HG03103 (cell line): ENCODE results near the gene VDAC1.

ENCODE experiments used
- ATAC-seq: cut with Tn5 transposase; IDR thresholded peaks from one replicate; pipeline ENCODE4 v1.9.1; 2021; ENCODE audit warnings: low read depth; ENCODE audit not compliant: unreplicated experiment

The VDAC1 gene

DNA sequence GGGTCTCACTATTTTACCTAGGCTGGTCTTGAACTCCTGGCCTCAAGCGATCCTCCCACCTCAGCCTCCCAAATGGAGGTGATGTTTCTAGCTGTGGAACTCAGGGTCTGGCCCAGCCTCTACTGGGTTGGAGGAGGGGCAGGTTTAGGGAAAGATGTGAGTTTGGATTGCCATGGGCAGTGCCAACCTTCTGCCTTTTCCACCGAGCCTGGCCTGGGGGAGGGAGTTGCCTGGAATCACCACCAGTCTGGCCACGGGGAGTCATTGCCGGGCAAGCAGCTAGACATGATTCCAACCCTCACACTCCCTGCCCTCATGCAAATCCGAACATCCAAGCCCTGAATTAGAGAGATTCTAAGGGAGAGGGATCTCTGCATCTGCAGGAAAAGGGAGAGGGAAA is 21.0 kb upstream of the VDAC1 start:
- no peak for ATAC-seq

DNA sequence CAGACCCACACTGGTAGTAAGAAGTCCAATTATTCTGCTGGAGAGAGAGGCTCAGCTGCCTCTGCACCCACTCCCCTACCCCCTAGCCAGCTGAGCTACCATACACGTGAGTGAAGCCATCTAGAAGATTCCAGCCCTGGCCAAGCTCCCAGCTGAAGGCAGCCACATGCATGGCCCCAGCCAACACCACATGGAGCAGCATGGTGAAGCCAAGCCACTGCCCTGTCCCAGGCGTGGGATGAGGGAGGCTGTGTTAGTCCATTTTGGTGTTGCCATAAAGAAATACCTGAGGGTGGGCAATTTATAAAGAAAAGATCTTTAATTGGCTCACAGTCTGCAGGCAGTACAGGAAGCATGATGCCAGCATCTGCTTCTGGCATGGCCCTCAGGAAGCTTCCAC is 20.0 kb upstream of the VDAC1 start:
- ATAC-seq, result no peak

DNA sequence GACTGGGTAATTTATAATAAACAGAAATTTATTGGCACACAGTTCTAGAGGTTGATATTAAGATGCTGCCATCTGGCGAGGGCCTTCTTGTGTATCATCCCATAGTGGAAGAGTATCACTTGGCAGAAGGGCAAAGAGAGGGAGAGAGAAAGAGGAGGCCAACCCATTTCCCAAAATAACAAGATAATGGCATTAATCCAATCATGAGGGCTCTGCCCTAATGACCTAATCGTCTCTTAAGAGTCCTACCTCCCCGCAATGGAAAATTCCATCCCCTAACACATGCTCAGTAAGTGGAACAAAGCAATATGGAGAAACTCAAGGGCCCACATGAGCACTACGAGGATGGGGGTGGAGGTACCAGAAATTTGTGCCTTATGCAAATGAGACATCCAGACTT is 17.6 kb upstream of the VDAC1 start:
- ATAC-seq, result no peak

DNA sequence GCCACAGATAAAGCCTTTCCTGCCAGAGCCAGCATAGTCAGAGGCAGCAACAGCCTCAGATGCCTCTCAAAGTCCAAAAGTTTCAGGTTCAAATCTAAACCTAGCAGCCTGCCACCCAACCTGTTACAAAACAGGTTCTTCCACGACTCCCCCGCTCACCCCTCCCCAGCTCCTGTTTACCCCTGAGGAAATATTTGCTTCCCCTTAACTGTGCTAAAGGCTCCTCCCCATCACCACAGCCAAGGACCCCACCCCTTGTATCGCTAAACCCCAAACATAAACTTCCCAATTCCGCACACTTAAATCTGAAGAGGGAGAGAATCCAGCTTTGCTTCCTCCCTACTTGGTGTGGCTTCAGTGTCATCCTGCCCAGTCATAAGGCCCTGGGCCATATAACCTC is 15.4 kb upstream of the VDAC1 start:
- ATAC-seq, result no peak

GRCh38 chr5:134019636-134020035 is 14.9 kb upstream of the VDAC1 start:
- ATAC-seq, result no peak

DNA sequence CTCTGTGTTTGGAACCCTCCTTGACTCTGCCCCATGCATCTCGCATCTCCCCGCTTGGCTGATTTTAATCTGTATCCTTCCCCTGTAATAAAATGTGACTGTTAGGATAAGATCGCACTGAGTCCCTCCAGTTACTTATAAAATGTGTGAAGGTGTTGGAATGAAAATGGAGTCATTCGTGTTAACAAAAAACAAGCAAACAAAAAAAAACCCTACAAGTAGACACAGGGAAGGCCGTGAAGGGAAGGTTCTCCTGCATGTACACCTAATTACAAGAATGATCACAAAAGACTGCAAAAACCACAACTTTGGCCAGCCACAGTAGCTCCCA is 14.2 kb upstream of the VDAC1 start:
- ATAC-seq, result no peak

- ATAC-seq, result no peak
Measured at GRCh38 chr5:134018154-134018985, 13.6 kb upstream of the VDAC1 start.

DNA sequence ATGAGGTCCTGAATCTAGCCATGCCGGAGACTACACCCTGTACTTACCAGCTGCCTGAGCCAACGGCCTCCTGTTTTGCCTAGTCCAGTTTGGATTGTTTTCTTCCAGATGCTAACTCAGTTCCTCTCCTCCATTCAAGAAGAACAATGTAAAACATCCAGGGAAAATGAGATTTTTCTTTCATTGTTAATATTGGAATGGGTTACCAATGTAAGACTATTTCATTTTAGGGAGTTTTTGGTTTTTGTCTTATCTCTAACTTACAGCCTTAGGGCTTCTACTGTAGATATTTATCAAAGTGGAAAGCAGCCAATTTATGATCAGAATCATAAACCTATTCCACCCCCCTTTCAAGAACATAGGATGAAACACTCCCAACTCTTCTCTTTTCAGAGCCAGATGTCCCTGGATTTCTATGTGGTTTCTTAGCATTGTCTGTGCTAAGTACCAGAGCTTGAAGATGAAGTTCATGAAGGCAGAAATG is 3.5 kb upstream of the VDAC1 start:
- no peak for ATAC-seq

DNA sequence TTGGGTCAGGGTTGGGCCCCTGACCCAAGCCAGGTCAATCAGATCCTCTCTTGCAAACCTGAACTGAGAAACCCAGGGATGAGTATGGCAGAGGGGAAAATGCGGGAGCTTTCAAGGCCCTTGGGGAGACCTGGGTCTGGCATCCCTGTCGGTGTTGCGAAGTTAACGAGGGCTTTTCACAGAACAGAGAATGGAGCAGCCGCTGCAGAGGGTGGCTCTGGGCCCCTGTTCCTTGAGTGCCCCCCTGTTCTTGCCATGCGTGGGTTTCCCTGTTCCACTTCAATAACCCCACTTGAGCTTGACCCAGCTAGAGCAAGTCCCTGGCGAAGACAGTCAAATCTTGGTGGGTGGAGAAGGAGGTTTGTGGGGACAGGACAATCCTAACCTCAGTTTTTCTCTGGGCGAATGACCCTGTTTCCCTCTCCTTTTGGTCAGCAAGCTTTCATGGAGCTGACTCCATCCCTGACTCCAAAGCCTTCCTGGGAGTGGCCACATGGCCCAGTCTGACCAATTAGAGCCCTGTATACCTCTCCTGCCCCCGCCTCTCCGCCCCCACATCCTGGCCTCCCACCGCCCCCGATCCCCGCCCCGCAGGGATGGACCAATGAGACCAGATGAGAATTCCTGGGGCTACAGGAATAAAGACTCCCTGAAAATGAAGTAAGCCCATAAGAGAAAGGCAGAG is 2.9 kb upstream of the VDAC1 start:
- no peak for ATAC-seq

DNA sequence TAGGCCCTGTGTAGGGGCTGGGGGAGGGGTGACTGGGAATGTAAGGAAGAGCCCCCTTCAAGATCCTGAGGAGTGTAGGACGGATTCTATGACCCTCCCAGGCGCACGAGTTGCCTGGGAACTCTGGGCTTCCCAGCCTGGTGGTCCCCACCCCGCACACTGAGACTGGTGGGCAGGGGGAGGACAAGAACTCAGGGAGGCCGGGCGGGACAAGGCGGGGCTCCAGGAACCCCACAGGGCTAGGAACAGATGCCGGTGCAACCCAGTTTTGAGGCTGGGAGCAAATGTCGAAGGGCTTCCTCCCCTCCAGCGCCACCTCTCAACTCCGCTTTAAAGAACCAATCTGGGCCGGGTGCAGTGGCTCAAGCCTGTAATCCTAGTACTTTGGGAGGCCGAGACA is 1.3 kb upstream of the VDAC1 start:
- no peak for ATAC-seq

DNA sequence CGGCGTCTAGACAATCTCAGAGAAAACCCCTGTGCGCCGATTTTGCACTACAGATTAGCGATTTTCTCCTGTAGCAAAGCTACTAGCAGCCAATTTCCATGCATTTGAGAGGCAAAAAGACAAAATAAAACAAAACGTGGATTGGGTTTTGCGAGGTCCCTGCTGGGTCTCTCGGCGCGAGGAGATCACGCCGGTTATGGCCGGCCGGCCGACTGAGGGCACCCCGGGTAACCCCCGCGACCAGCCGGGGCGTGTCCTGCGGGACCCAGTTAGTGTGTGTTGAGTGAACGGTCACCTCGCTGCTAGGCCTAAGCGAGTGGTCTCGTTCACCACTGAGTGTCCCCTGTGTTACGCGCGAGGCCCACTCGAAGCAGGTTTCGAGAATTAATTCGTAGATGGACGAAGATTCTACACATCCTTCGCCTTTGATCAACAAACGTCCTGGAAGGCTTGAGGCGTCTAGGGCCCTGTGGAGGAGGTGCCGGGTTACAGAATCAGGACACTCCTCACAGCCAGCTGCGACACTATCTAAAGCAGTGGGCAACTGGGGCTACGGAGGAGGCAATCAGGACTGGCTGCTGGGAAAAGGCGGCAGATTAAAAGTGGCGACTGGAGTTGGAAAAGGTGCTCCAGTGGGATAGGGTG is 764 bp upstream of the VDAC1 start:
- no peak for ATAC-seq

GRCh38 chr5:134003817-134004625 is 754 bp downstream of the VDAC1 start:
- ATAC-seq, result peak; percentile 24

DNA sequence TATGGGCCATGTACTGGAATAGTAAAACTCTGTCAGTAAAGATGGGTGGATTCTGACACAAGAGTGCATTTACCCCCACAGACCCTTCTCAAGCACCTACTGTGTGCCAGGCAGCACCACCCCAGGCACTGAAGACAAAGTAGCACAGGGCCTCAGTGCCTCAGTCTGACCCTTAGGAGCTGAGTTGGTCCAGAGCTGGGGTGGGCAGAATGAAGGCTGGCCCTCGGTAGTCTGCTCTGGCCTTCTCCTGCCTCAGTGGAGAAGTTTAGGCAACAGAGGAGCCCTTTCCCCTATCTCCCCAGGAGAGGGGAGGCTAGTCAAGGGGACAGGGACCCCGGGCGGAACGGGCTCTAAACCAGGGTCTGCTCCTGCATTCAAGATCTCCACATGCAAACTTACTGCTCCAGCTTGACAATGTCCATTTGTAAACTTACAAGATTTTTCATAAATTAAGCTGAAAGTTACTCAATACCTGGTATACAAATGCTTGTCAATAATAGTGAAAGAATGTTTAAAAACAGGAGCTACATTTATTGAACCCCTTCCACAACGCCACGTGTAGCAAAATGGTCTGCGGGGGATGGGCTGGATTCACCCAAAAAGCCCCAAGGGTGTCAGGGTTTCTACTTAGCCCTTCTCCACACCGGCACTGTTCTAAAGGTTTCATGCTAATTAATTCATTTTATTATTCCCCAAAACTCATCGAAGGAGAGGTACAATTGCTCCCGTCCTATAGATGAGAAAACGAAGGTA is 1.5 kb downstream of the VDAC1 start:
- ATAC-seq, result no peak

- ATAC-seq, result no peak
Measured at GRCh38 chr5:134001938-134002731, 2.6 kb downstream of the VDAC1 start.

- ATAC-seq, result no peak
Measured at GRCh38 chr5:134000696-134001453, 3.9 kb downstream of the VDAC1 start.

- ATAC-seq, result no peak
Measured at GRCh38 chr5:134000091-134000511, 4.7 kb downstream of the VDAC1 start.

DNA sequence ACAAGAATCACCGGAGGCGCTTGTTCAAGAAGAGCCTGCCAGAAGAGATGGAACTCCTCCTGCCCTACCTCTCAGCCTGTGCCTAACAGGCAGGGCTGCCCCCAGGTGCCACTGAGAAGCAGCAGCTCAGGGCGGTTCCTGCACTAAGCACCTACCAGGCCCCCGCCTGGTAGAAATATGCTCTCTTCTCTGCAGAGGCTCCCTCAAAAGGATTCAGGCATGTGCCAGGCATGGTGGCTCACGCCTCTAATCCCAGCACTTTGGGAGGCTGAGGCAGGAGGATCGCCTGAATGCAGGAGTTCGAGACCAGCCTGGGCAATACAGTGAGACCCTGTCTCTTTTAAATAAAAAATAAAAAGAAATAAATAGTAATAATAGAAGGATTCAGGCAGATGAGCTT is 6.0 kb downstream of the VDAC1 start:
- no peak for ATAC-seq

DNA sequence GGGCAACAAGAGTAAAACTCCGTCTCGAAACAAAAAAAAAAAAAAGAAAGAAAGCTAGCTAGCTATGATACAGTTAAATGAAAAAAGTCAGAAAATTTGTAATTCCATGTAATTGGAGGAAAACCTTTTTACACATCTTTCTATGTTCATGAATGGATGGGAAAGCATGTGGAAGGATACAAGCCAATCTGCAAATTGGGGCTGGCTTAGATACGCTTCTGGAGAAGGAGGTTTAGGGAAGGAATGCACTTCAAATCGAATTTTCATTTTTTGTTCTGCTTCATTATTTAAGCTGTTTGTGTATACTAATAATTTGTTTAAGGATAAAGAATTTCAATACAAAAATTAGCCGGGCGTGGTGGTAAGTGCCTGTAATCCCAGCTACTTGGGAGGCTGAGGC is 6.7 kb downstream of the VDAC1 start:
- ATAC-seq, result no peak
